Activated CD8-positive, alpha-beta memory T cell treated with anti-CD3 and anti-CD28 coated beads, Interleukin-2, amount 10 ng/mL, durations not matched to agents 7 days and 5 days (primary cell): ENCODE measurements around the gene TXNRD2. TPM values are rescaled to one million over a fixed set of nuclear protein-coding genes. Genes with fewer than 3 reads are reported as not detected.
A peak's percentile ranks its signal among the peaks of the same experiment; 100 is the strongest.

Experiments used
- ATAC-seq: fragments of 150-1000 bp; cut with Tn5 transposase; one replicate; pipeline ENCODE4 v1.10.0; 2021; ENCODE audit warnings: moderate library complexity
- CTCF ChIA-PET: fragments of 350-600 bp; sonication (Branson Sonifier 250); formaldehyde crosslinking; loops from one replicate; lab custom pipeline; 2021; ENCODE audit warnings: antibody characterized with exemption; lab: Charles Lee
- DNase-seq: peaks from one replicate; pipeline ENCODE4 v3.0.0-alpha.2; 2020
- H3K27ac Mint-ChIP-seq: one replicate; pipeline ENCODE4 v1.8.0; 2021; ENCODE audit warnings: mild to moderate bottlenecking, mixed read lengths
- H3K27me3 Mint-ChIP-seq: one replicate; pipeline ENCODE4 v1.8.0; 2021; ENCODE audit warnings: mixed read lengths
- H3K36me3 Mint-ChIP-seq: one replicate; pipeline ENCODE4 v1.8.0; 2021; ENCODE audit warnings: mild to moderate bottlenecking, mixed read lengths
- H3K4me1 Mint-ChIP-seq: one replicate; pipeline ENCODE4 v1.8.0; 2021; ENCODE audit warnings: mixed read lengths
- H3K4me3 Mint-ChIP-seq: one replicate; pipeline ENCODE4 v1.8.0; 2021; ENCODE audit warnings: mild to moderate bottlenecking, moderate library complexity, mixed read lengths
- H3K9me3 Mint-ChIP-seq: one replicate; pipeline ENCODE4 v1.8.0; 2022; ENCODE audit warnings: low read depth, mixed read lengths
- total RNA-seq, 2 experiments: library from RNA; stranded (reverse); gene quantifications; one replicate each; pipeline ENCODE4 v1.2.3, GENCODE V29; 2021

TXNRD2 gene
- total RNA-seq, 2 experiments from 2014 or later = 20.5 to 23.1 TPM

GRCh38 chr22:19855504-19856409 lies 85.9 kb downstream of the TXNRD2 start:
- H3K36me3 Mint-ChIP-seq = peaks cover 7% of the 10 kb centered on the region
- H3K27ac Mint-ChIP-seq = peak overlapping the region; percentile 94
- no peaks in the 10 kb centered on the region for H3K27me3 Mint-ChIP-seq
- H3K9me3 Mint-ChIP-seq = no peaks in the 10 kb centered on the region
- peak overlapping the region; percentile 84 for H3K4me3 Mint-ChIP-seq
- ATAC-seq = peak; percentile 27
- peaks cover 37% of the 10 kb centered on the region for H3K4me1 Mint-ChIP-seq
- CTCF ChIA-PET = interaction anchor here (0.7 to 1.7 kb wide), 8 partner anchors 8 to 136 kb away, joined by 3 to 8 read pairs (median 3); no protein-coding TSS in a partner anchor
- DNase-seq = peak; percentile 68

DNA sequence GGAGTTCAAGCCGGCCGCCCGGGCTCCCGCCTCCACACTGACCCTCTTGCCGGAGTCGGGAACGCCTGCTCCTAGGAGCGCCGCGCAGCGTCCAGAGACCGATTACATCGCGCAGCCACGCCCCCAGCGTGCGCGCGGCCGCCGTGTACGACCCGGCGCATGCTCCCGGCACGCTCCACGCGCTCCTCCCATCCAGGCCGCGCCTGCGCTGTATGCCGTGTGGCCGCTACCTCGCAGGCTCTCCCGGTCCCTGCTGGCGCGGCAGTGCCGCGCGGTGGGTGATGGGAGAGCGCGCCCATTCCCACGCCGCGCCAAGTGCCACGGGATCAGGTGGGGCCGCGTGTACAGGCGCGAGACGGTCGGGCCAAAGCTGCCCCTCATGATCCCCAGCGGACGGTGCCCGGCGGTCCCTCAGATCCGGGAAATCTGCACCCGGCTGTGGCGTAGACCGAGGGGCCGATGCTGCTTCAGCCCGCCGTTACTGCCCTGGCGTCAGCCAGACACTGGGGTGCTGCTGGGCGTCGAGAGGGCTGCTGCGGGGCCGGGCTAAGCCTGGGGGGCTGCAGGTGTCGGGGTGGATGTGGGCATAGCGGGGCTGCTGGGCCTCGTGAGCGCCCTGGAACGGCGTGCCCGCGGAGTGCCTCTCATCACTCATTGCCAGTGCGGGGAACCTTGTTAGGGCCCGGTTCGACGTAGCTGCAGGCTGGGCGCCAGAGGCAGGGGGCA lies 86.7 kb downstream of the TXNRD2 start, which contains the start of the genes GNB1L and RTL10:
Gene GNB1L (minus strand): TSS at position 97 of the 726 bp plus-strand sequence. CDS start 33,519 bp downstream, outside the sequence.
Gene RTL10 (minus strand): TSS at position 97 of the 726 bp plus-strand sequence. CDS start 2,613 bp downstream, outside the sequence.
- peak within 1 kb of the TSS; percentile 84 for H3K4me3 Mint-ChIP-seq
- ATAC-seq = peak; percentile 94
- peaks cover 10% of the 10 kb centered on the region for H3K36me3 Mint-ChIP-seq
- CTCF ChIA-PET = interaction anchor here (0.7 to 1.7 kb wide), 7 partner anchors 9 to 136 kb away, joined by 3 to 8 read pairs (median 3); no protein-coding TSS in a partner anchor
- DNase-seq = peak; percentile 96
- peaks cover 37% of the 10 kb centered on the region for H3K4me1 Mint-ChIP-seq
- no peaks in the 10 kb centered on the region for H3K9me3 Mint-ChIP-seq
- peak within 1 kb of the TSS; percentile 94 for H3K27ac Mint-ChIP-seq
- no peaks in the 10 kb centered on the region for H3K27me3 Mint-ChIP-seq

DNA sequence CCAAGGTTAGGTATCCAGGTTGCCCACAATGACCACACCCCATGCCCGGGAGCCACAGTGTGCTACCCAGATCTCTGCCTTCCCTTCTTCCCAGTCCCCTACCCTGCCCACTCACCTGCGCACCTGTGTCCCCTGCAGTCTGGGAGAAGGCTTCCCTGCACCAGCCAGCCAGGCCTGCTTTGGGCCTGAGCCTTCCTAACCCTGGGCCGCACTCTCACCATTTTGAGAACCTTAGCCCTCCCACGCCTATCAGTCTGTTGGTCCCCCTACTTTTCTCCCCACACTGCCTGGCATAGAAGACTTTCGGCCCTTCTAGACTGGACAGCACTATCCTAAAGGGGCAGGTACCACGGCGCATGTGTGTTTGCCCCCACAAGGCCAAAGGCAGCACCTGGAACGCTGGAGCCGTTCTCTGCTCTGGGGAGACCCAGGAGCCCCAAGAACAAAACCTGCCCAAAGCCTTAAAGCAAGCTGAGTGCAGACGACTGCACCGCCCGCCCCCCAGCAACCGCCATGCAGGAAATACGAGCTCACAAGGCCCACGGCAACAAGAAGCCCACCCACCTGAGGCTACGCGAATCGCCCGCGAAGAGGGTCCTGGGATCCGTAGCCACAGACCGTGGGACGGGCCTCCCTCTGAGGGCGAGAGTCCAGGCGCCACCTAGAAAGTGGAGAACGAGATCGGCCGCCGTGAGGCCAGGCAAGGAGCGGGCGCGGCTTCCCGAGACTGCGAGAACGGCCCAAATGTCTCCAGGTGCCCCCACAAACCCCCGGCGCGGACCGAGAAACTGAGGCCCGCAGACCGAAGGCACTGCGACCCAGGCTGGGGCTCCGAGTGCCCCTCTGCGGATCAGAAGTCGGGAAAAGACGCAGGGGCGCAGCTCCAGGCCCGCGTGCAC lies 87.5 kb downstream of the TXNRD2 start:
- H3K27me3 Mint-ChIP-seq = no peaks in the 10 kb centered on the region
- H3K36me3 Mint-ChIP-seq = peaks cover 11% of the 10 kb centered on the region
- ATAC-seq = peak; percentile 9
- peaks cover 37% of the 10 kb centered on the region for H3K4me1 Mint-ChIP-seq
- H3K27ac Mint-ChIP-seq = peak overlapping the region; percentile 94
- no peaks in the 10 kb centered on the region for H3K9me3 Mint-ChIP-seq
- CTCF ChIA-PET = interaction anchor here (1.3 kb wide), 1 partner anchor 56 kb away, joined by 5 read pairs; no protein-coding TSS in a partner anchor
- DNase-seq = peak; percentile 49
- H3K4me3 Mint-ChIP-seq = peak overlapping the region; percentile 84

- Mint-ChIP-seq H3K27ac (peak overlapping the region; percentile 94), H3K36me3 (peaks cover 11% of the 10 kb centered on the region), H3K9me3 (no peaks in the 10 kb centered on the region), H3K4me1 (peaks cover 37% of the 10 kb centered on the region), H3K27me3 (no peaks in the 10 kb centered on the region), H3K4me3 (peak overlapping the region; percentile 84)
- peak; percentile 39 for DNase-seq
- ATAC-seq = no peak
- CTCF ChIA-PET = interaction anchor here (1.3 kb wide), 1 partner anchor 57 kb away, joined by 5 read pairs; no protein-coding TSS in a partner anchor
These were observed 88.3 kb downstream of the TXNRD2 start for GRCh38 chr22:19853058-19853878.

GRCh38 chr22:19852177-19852781 lies 89.3 kb downstream of the TXNRD2 start:
- CTCF ChIA-PET = interaction anchor here (1.0 kb wide), 1 partner anchor 58 kb away, joined by 4 read pairs; no protein-coding TSS in a partner anchor
- Mint-ChIP-seq H3K9me3 (no peaks in the 10 kb centered on the region), H3K36me3 (peaks cover 15% of the 10 kb centered on the region), H3K4me1 (peaks cover 37% of the 10 kb centered on the region), H3K4me3 (no peak overlapping the region), H3K27ac (no peak overlapping the region), H3K27me3 (no peaks in the 10 kb centered on the region)
- no peak for ATAC-seq
- DNase-seq = no peak

DNA sequence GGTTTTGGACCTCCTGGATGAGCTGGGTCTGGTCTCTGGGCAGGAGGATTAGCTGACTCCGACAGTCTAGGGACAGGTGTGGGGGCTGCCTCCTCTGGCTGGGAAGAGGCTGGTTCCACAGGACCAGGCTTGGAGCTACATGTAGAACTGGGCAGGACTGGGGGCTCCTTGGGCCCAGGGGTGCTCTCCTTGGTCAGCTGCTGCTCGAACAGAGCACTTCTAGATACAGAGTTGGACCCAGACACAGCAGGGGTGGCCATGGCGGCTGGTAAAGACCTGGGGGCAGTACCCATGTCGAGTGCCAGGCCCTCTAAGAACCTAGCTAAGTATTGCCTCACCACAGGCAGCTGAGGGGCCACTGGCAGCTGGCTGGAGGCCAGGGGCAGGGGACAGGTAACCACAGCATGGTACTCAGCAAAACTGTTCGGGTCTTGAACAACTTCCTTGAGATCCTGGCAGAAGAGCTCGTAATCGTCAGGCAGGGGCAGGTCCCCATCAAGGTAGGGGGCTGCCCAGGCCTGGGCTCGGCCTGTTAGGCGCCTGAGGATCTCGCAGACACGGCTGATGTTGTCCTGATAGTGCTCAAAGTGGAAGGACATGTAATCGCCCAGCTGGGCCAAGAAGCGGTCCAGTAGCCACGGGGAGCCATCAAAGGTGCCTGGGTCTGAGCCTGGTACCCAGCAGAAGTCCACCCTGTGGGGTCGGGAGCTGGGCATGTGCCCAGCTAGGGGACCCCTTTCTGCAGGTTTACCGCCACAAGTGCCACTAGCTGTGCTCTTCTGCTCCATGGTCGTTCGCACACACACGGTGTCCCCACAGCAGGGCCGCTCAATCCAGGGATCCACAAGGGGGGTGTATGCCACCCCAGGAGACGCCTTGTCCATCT lies 90.1 kb downstream of the TXNRD2 start:
- peaks cover 30% of the 10 kb centered on the region for H3K4me1 Mint-ChIP-seq
- no peaks in the 10 kb centered on the region for H3K9me3 Mint-ChIP-seq
- no peak for ATAC-seq
- no peak overlapping the region for H3K27ac Mint-ChIP-seq
- peaks cover 16% of the 10 kb centered on the region for H3K36me3 Mint-ChIP-seq
- H3K27me3 Mint-ChIP-seq = no peaks in the 10 kb centered on the region
- DNase-seq = peak; percentile 35
- H3K4me3 Mint-ChIP-seq = no peak overlapping the region
- CTCF ChIA-PET = interaction anchor here (1.0 kb wide), 1 partner anchor 59 kb away, joined by 4 read pairs; no protein-coding TSS in a partner anchor

DNA sequence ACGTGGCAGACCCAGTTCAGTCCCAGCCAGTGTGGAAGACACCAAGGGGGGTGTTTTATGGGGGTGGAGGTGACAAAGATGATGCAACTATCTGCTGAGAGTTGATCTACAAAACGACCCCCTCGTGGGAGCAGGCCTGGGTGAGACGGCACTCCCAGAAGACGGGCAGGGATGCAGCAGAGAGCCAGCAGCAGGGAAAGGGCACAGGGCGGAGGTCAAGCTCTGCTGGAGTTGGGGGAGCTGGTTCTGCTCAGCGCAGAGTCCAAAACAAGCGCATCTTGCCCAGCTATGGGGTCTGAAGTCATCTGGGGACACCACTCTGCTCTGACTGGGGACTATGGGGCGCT lies 90.9 kb downstream of the TXNRD2 start:
- CTCF ChIA-PET = no interaction called here
- Mint-ChIP-seq H3K36me3 (peaks cover 16% of the 10 kb centered on the region), H3K27ac (no peak overlapping the region), H3K27me3 (no peaks in the 10 kb centered on the region), H3K4me1 (peaks cover 23% of the 10 kb centered on the region), H3K4me3 (no peak overlapping the region), H3K9me3 (no peaks in the 10 kb centered on the region)
- DNase-seq (peak; percentile 37), ATAC-seq (no peak)

DNA sequence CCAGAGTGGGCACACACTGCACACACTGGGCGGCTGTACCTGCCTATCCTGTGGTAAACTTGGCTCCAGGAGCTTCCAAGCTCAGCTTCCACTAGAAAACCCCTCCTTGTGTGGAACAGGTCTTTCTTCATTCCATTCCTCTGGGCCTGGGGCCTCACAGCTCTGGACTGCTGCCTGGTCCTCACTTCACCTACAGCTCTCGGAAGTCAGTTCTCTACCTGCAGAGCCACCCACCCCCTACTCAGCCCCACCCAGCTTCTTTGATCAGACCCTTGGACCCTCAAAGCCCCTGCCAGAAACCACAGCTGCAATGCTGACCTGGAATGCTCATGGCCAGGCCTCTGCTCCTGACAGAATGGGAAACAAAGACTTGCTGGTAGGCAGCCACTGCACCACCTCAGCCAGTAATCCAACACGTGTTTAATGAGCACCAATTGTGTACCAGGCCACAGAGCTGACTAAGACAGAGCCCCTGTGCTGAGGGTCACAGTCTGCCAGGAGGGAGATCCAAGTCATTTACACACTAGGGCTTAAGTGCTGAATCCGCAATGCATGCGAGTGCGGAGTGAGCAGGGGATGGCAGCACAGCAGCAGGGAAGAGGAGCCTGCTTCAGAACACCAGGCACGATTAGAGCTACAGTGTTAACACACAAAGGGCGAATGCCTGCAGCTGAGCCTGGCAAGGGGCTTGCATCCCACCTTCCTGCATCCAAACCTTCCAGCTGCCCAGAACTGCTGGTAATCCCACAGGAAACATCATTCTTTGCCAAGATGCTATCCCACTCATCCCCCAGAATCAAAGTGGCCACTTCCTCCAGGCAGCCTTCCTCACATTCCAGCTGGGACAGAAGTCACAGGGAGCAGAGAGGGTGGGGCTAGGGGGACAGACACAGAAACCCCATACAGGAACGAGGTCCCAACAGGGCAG lies 91.5 kb downstream of the TXNRD2 start:
- H3K4me3 Mint-ChIP-seq = no peak overlapping the region
- H3K4me1 Mint-ChIP-seq = peaks cover 22% of the 10 kb centered on the region
- DNase-seq (no peak), ATAC-seq (no peak)
- H3K9me3 Mint-ChIP-seq = no peaks in the 10 kb centered on the region
- no peak overlapping the region for H3K27ac Mint-ChIP-seq
- peaks cover 16% of the 10 kb centered on the region for H3K36me3 Mint-ChIP-seq
- CTCF ChIA-PET = no interaction called here
- no peaks in the 10 kb centered on the region for H3K27me3 Mint-ChIP-seq

GRCh38 chr22:19848298-19849224 lies 93.1 kb downstream of the TXNRD2 start:
- Mint-ChIP-seq H3K4me1 (peaks cover 19% of the 10 kb centered on the region), H3K27ac (no peak overlapping the region), H3K9me3 (no peaks in the 10 kb centered on the region), H3K4me3 (no peak overlapping the region), H3K27me3 (no peaks in the 10 kb centered on the region), H3K36me3 (peaks cover 16% of the 10 kb centered on the region)
- DNase-seq (no peak), ATAC-seq (no peak)
- CTCF ChIA-PET = interaction anchor here (0.9 to 1.1 kb wide), 2 partner anchors 92 to 118 kb away, joined by 3 to 4 read pairs; no protein-coding TSS in a partner anchor
